ENCODE data around the gene TPGS1.

DNA sequence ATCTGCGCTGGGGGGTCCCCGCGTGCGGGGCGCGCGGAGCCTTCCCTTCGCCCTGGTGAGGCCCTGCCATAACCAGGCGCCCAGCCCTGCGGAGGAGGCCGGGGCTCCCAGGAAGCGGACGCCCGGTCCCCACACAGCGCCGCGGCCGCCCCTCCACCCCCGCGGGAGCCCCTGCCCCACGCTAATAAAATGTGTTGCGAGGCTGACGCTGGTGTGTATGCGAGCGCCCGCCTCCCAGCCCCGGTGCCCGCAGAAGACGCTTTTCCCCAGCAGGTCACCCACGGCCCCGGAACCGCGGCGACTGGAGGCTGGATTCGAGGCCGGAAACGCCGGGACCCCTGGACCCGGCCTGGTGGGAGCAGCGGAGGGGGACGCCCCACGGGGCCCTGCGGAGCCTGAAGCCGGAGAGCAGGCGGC lies 12.2 kb downstream of the TPGS1 start:
- TF ChIP-seq TAF1 (IDR thresholded peaks at IDR 0.05; ENCODE audit: borderline replicate concordance, low read depth, low read length) (no peak), POLR2A (IDR thresholded peaks at IDR 0.05; ENCODE audit: low read depth, low read length) (no peak), POLR2AphosphoS5 (IDR thresholded peaks at IDR 0.05; ENCODE audit: low read depth, low read length) (no peak)

Data from GM12892 (cell line).